Measurements from ENCODE around the gene PTPRN2. TPM values are rescaled to one million over a fixed set of nuclear protein-coding genes. Genes with fewer than 3 reads are reported as not detected.

Gene PTPRN2
- total RNA-seq, 2 donors from 2014 or later = 30.3 to 40.7 TPM

- DNase-seq (no peak), ATAC-seq (no peak)
- intact Hi-C loops (cut with DNase I, micrococcal nuclease) = no loop called here
Measured at GRCh38 chr7:157650801-157651200, 936.8 kb downstream of the PTPRN2 start.

- ATAC-seq (no peak), DNase-seq (no peak)
Measured at GRCh38 chr7:157650131-157650631, 937.4 kb downstream of the PTPRN2 start.

GRCh38 chr7:157646551-157646950 is 941.1 kb downstream of the PTPRN2 start:
- no peak for ATAC-seq
- intact Hi-C loops (cut with DNase I, micrococcal nuclease) = no loop called here
- no peak for DNase-seq

More at GRCh38 chr7:157650131-157650631, 937.4 kb downstream of the PTPRN2 start:
- intact Hi-C loops (cut with DNase I, micrococcal nuclease) = no loop called here

- intact Hi-C loops (cut with DNase I, micrococcal nuclease) = no loop called here
- DNase-seq (no peak), ATAC-seq (no peak)
Measured at GRCh38 chr7:157645539-157645938, 942.1 kb downstream of the PTPRN2 start.

- DNase-seq (no peak), ATAC-seq (no peak)
- intact Hi-C loops (cut with DNase I, micrococcal nuclease) = no loop called here
Measured at GRCh38 chr7:157644946-157645345, 942.7 kb downstream of the PTPRN2 start.

- no peak for DNase-seq
- intact Hi-C loops (cut with DNase I, micrococcal nuclease) = no loop called here
- ATAC-seq = no peak
Measured at GRCh38 chr7:157643525-157643970, 944.1 kb downstream of the PTPRN2 start.

DNA sequence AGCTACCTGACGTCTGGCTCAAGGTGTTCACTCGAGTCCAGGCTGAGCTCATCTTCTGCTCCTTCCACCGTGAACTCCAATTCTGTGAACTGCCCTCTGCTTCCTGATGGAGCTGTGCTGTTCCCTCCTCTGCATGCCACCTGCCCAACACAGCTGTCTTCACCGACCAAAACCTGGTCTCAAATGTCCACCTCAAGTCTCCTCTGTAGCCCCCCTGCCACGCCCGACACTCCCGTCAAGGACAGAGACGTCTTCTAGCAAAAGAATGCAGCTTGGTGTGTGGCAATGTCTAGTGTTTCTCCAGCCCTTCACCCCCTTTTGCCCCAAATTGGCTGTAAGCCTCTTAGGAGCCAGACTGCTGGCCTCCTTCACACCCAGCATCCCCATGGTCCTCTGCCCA is 945.8 kb downstream of the PTPRN2 start:
- DNase-seq (no peak), ATAC-seq (no peak)
- intact Hi-C loops (cut with DNase I, micrococcal nuclease) = no loop called here

- ATAC-seq = no peak
Measured at GRCh38 chr7:157640144-157640543, 947.5 kb downstream of the PTPRN2 start.

GRCh38 chr7:157638563-157638962 is 949.1 kb downstream of the PTPRN2 start:
- intact Hi-C loops (cut with DNase I, micrococcal nuclease) = no loop called here
- no peak for ATAC-seq
- no peak for DNase-seq

More at GRCh38 chr7:157640144-157640543, 947.5 kb downstream of the PTPRN2 start:
- intact Hi-C loops (cut with DNase I, micrococcal nuclease) = no loop called here
- DNase-seq = no peak

- intact Hi-C loops (cut with DNase I, micrococcal nuclease) = no loop called here
- no peak for ATAC-seq
- DNase-seq = no peak
Measured at GRCh38 chr7:157637216-157637949, 950.2 kb downstream of the PTPRN2 start.

DNA sequence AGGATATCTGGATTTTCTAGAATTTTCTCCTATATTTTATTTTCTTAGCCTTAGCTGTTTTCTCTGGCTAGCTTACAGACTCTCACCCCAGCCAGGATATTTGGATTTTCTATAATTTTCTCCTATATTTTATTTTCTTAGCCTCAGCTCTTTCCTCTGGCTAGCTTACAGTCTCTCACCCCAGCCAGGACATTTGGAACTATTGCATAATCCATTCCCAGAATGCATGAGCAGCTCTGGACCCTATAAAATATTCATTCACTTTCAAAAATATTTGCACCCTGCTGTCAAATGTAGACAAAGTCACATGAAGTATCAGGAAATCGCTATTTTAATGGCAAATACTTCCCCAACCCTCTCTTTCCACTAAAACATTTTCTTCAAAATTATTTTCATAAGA is 952.0 kb downstream of the PTPRN2 start:
- intact Hi-C loops (cut with DNase I, micrococcal nuclease) = no loop called here
- no peak for DNase-seq
- no peak for ATAC-seq

DNA sequence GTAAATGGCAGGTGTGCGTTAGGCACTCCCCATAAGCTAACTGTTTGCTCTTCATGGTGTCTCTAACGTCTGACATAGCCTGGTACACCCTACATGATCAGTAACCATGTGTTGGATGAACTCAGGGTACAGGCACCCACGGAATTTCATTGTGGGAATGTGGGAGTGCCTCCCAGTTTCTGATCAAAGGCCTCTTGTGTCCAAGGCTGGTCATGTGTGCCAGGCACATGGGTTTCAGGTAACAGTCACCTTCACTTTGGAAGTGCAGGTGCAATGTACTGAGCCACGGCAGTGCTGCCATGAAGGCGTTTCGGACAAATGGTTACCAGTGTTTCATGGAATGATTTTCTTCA is 952.5 kb downstream of the PTPRN2 start:
- intact Hi-C loops (cut with DNase I, micrococcal nuclease) = no loop called here
- ATAC-seq (no peak), DNase-seq (no peak)

DNA sequence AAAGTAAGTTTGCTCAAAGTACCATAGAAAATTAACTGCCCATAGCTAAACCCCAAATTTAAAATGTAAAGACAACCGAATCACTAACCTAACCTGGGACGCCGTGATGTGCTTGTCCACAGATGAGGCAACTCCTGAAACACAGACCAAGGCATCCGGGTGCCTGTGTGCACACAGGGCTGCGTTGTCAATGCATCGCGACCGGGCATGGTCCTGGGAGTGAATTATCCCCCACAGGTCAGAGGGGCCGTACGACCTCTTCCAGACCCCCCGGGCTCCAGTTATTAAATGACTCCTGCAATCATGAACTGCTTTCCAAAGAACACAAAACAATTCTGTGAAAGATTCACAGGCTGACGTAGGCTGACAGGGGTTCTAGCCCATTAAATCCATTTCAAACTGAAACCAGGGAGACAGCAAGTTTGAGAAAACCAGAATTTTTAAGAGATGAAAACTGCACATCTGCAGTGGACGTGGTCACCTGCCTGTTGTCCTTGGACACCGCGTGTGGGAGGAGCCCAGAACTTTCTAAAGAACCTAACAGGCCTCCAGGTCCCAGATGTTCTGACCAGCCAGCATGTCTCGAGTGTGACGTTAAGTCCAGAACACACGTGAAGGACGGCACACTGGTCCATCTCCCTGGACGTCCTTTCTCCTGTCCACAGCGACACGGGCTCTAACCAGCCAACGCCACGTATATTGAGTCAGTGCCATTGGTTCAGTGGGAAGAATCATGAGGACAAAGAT is 953.0 kb downstream of the PTPRN2 start:
- intact Hi-C loops (cut with DNase I, micrococcal nuclease) = no loop called here
- ATAC-seq = no peak
- DNase-seq = no peak

DNA sequence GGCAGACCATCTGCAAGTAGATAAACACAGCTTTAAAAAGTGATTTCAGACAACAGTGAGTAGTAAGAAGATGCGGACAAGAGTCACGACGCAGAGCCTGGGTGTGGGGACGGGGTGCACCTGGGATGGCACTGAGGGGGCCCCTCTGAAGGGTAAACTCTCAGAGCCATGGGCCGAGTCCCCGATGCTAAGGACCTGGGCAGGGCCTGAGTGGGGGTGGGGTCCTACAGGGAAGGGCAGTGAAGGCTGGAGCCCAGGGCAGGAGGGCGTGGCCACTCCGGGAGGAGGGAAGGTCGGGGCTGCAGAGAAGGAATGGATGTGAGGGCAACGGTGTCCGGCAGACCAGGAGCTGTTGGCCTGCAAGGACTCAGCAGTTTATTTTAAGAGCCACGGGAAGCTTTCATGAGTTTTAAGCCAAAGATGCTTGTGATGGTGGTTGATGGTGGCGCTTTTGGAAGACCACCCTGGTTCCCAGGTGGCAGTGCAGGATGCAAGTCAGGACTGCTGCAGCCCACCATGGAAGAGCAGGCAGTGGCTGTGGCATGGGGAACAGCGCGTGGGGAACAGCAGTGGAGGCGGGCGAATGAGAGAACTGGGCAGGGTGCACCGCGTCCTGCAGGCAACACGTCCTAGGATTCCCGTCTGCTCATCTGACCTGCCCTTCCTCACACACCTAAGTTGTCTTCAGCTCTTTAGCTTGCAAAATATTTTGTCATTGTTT is 954.0 kb downstream of the PTPRN2 start:
- no peak for ATAC-seq

DNA sequence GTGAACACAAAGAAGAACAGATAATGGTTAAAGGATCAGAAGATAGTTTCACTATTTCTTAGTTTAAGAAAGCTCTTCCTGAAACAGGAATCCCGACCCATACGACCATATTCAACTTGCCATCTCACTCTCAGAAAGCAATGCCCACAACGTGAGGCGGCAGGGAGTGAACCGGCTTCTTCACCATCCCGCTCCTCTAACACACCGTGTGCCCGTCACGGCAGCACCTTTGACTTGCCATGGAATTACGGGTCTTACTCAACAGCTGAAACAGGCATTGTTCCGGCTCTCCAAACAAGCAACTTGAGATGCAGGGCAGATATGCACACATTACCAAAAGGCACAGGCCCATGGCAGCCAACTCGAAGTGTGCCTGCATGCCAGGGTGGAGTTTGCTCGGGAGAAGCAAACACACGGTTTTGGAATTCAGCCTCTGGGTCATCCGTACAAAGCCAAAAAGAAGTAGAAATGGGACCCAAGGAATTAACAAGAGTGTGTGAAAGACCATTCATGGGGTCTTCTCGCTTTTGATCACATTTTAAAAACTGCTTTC is 957.2 kb downstream of the PTPRN2 start:
- no peak for DNase-seq
- ATAC-seq = no peak
- intact Hi-C loops (cut with DNase I, micrococcal nuclease) = no loop called here

More for the DNA sequence above, 954.0 kb downstream of the PTPRN2 start:
- no peak for DNase-seq
- intact Hi-C loops (cut with DNase I, micrococcal nuclease) = no loop called here

DNA sequence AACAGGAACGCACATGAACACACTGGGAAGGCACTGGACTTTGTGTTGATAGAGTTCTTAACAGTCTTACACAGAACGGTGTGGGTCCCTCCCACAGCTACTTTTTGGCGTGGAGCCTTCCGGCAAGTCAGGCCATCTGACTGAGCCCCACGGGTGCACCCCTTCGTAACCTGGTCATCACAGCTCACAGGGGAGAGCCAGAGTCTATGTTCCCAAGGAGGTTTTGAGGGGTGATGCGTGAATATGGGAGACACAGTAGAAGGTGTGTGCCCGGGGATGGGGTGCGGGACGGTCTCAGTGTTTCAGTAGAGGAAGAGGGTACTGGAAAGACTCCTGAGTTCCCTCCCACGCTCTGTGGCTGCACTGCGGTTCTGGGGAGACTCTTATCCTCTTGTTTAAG is 959.2 kb downstream of the PTPRN2 start:
- DNase-seq (no peak), ATAC-seq (no peak)
- intact Hi-C loops (cut with DNase I, micrococcal nuclease) = no loop called here

GRCh38 chr7:157627646-157628045 is 960.0 kb downstream of the PTPRN2 start:
- ATAC-seq = no peak
- intact Hi-C loops (cut with DNase I, micrococcal nuclease) = no loop called here
- no peak for DNase-seq

- no peak for DNase-seq
Measured at GRCh38 chr7:157627033-157627432, 960.6 kb downstream of the PTPRN2 start.

DNA sequence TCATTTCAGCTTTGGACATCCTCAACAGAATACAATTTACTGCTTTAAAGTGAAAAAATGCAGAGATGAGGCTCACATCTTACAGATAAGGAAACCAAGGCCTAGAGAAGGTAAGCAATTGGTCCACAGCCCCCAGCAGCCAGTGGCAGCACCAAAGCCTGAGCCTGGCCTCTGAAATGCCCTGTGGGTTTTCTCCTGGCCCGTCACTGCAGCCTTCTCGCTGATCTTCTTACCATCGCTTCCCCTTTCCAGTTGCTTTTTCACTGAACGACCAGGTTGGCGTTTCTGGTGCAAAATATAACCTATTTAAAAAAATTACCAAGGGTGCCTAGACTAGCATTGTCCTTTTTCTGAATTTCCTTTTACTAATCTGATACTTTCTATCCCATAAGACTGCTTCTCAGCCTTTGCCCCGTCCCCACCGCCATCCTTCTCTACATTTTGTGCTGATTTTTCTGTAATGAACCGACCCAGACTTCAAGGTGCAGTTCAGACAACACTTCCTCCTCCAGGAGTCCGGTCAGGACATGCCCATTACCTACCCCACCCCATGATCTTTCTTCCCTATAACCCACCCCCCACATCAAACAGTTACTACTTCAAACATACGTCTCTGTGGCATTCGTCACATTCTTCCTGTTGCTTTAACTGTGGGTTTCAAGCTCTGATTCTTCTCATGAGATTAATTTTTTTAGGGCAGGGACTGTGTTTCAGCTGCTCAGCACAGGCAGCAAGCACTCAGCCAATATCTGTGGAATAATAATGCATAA is 961.5 kb downstream of the PTPRN2 start:
- intact Hi-C loops (cut with DNase I, micrococcal nuclease) = no loop called here
- DNase-seq (no peak), ATAC-seq (no peak)

More at GRCh38 chr7:157627033-157627432, 960.6 kb downstream of the PTPRN2 start:
- no peak for ATAC-seq
- intact Hi-C loops (cut with DNase I, micrococcal nuclease) = no loop called here
